HFF-Myc (cell line): Measurements from ENCODE around the gene F13B.
A peak's percentile ranks its signal among the peaks of the same experiment; 100 is the strongest.
"Not testable (repeated sequence)": the region's sequence is repeated elsewhere in the genome, so short reads cannot be mapped to it uniquely, and the experiment has no call there.

ENCODE experiments used
- DNase-seq: peaks from one replicate; pipeline ENCODE4 v3.0.0-alpha.2; 2011; ENCODE audit warnings: low read depth; ENCODE audit errors: extremely low read depth
- H3K4me3 ChIP-seq: replicated peaks from 2 replicates; pipeline ENCODE4 v1.5.1; 2011; ENCODE audit warnings: low read depth, mild to moderate bottlenecking, control low read depth, low read length
- TF ChIP-seq, protein P1 (sequence below): IDR thresholded peaks from 2 replicates; pipeline ENCODE4 v1.5.1; 2012; ENCODE audit warnings: mild to moderate bottlenecking, low read depth, low read length, control low read depth; ENCODE audit errors: missing control alignments

The F13B gene

DNA sequence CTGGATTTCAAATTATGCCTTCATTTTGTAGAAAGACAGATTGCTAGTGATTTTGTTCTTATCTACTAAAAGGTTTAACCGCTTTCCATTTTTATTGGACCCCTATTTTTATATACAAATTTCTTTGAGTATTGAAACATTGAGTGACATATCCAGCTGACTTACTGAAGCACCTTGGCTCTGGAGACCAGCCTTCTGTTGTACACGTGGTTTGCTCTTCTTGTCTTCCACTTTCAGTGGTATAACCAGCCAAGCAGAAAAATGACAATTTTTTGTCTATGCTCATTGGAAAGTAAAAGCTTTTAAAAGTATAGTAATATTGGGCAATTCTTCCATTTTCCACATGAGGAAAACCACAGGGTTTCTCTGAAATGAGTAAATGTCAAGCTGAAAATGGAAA lies 4.4 kb downstream of the F13B start:
- no peak overlapping the region for H3K4me3 ChIP-seq
- TF ChIP-seq, protein P1, sequence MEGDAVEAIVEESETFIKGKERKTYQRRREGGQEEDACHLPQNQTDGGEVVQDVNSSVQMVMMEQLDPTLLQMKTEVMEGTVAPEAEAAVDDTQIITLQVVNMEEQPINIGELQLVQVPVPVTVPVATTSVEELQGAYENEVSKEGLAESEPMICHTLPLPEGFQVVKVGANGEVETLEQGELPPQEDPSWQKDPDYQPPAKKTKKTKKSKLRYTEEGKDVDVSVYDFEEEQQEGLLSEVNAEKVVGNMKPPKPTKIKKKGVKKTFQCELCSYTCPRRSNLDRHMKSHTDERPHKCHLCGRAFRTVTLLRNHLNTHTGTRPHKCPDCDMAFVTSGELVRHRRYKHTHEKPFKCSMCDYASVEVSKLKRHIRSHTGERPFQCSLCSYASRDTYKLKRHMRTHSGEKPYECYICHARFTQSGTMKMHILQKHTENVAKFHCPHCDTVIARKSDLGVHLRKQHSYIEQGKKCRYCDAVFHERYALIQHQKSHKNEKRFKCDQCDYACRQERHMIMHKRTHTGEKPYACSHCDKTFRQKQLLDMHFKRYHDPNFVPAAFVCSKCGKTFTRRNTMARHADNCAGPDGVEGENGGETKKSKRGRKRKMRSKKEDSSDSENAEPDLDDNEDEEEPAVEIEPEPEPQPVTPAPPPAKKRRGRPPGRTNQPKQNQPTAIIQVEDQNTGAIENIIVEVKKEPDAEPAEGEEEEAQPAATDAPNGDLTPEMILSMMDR, result no peak
- DNase-seq, result no peak

DNA sequence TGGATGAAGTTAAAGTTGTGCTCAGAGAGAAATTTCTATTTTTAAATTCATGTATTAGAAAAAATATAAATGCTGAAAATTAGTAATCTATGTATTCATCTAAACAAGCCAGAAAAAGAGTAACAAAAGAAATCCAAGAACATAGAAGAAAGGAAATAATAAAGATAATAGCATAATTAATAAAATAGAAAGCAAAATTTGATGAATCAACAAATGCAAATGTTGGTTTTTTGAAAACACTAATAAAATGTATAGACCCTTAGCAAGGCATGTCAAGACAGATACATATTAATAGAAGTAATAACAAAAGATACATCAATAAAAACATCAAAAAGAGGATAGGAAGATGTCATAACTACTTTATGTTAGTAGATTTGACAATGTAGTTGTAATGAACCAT lies 18.0 kb downstream of the F13B start:
- H3K4me3 ChIP-seq, result no peak overlapping the region
- TF ChIP-seq, protein P1, result no peak

DNA sequence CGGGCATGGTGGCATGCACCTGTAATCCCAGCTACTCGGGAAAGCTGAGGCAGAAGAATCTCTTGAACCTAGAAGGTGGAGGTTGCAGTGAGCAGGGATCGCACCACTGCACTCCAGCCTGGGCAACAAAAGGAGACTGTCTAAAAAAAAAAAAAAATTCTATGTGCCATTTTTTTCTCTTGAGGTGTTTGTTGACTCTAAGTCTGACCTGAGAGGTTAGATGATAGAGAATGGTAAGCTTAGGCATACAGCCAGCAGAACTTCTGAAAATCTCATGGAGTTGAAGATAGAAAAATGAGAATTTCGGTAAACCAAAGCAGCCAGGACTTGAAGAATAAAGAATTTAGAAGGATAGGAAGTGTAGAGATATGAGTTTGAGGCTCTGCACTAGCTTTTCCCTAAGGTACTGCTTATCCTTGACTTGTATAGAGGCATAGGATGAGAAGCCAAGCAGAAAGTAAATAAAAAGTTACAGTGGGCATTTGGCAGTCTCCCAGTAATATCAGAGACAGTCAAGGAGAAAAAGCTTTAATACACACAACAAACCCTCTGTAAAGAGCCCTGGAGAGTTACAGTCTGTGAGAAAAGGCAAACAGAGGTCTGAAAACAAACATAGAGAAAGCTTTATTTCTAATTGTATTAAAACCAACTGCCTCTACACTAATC lies 24.3 kb downstream of the F13B start:
- H3K4me3 ChIP-seq, result no peak overlapping the region
- no peak for DNase-seq
- TF ChIP-seq, protein P1, result no peak

More for the DNA sequence above, 18.0 kb downstream of the F13B start:
- DNase-seq, result no peak

DNA sequence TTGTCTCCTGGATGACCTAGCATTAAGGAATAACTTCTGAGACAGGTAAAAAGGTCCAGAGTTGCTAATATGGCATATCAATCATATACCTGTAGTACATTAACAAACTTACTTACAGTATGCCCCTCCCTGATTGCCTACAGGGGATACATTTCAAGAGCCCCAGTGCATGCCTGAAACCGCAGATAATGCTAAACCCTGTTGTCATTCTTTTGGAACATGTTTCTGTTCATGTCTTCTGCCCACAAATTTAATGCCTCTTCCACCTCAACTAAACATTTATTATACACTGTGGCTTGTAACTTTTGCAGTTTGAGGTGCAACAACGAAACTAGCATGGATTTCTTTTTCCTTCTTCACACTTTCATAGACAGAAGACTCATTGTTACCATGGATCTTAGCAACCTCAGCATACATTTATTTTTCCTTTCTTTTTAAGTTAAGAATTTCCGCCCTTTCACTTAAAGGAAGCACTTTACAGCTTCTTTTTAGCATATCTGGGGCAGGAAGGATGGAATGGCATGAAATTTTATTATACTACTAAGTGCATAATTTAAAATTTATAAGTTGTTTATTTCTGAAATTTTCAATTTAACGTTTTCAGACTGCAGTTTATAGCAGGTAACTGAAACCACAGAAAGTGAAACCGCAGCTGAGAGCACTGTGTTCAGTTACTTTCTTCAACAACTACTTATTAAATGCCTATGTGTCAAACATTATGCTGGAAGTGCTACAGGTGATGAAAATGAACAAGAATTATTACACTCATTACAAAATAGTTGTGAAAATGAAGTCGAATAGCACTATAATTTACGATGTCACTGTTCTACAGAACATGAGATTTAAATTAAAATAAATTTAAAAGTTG lies 25.3 kb downstream of the F13B start:
- TF ChIP-seq, protein P1, result no peak
- DNase-seq, result no peak
- H3K4me3 ChIP-seq, result no peak overlapping the region

DNA sequence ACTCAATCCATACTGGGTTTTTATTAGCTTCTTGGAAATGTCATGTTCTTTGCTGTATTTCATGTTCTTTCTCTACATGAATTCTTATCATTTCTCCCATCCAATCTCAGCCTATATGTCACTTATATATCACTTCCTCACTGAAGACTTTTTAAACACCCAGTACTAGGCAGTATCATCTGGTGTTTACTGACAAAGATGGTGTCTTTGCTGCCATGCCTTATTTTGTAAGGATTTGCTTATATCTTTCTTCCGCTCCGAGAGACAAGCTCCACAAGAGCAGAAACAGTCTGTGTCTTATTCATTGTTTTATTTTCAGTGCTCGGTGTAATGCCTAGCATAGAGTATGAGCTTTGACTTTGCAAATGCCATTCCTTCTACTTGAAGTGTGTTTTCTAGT lies 30.2 kb downstream of the F13B start:
- DNase-seq, result no peak
- TF ChIP-seq, protein P1, result no peak
- no peak overlapping the region for H3K4me3 ChIP-seq

DNA sequence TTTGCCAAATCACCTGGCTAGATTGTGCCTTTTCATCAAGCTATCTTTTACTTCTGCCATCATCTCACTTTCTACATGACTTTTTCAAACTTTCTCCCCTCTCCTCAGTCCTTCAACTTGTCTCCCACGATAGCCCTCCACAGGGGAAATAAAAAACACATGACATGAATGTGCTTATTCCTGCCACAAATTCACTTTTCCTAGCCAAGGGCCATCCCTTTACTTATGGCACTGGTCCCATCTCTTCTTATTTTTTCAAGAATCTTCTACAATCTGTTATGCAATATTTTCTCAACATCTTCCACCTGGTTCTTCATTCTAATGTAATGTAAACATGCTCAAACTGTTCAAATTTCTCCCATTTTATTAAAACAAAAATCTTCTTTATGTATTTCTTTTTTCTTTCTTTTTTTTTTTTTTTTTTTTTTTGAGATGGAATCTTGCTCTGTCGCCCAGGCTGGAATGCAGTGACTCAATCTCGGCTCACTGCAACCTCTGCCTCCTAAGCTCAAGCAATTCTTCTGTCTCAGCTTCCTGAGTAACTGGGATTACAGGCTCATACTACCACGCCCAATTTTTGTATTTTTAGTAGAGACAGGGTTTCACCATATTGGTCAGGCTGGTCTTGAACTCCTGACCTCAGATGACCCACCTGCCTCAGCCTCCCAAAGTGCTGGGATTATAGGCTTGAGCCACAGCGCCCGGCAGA lies 32.3 kb downstream of the F13B start:
- DNase-seq, result peak; percentile 20
- not testable (repeated sequence) for H3K4me3 ChIP-seq

DNA sequence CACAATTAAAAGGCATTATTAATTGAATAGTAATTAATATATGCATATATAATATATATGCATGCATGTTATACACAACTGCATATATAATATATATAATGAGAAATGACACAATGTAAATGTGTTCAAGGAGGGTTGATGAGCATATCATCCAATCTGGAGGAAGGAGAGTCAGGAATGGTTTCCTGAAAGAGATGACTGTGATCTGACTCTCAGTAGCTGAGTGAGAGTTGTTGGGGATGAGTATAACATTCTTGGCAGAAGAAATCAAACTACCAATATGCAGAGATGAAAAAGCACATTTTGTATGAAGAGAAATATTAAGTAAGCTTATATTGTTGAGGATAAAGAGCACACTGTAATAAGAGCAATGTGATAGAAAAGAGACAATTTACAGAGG lies 37.3 kb downstream of the F13B start:
- TF ChIP-seq, protein P1, result no peak
- H3K4me3 ChIP-seq, result no peak overlapping the region
- no peak for DNase-seq
